ENCODE results near the gene ZNF329. TPM values are rescaled to one million over a fixed set of nuclear protein-coding genes. Genes with fewer than 3 reads are reported as not detected.
A peak's percentile ranks its signal among the peaks of the same experiment; 100 is the strongest.

The ZNF329 gene
- total and polyA plus RNA-seq, 2 of the 13 experiments (the other 11 are each of a cell fraction or from before 2014, with no cell fraction given), result 3.8 to 9.6 TPM

GRCh38 chr19:58154679-58155648 is 4.4 kb upstream of the ZNF329 start (continued):
- no peak for TF ChIP-seq ELK4 (CRISPR knock-in tag; IDR thresholded peaks at IDR 0.05; ENCODE audit: borderline replicate concordance)
- peak; percentile 49; the same call in 1 of the 2 replicates for TF ChIP-seq GMEB2 (CRISPR knock-in tag; IDR thresholded peaks at IDR 0.05; ENCODE audit: low read depth)
- TF ChIP-seq FOXA3 (CRISPR knock-in tag; IDR thresholded peaks at IDR 0.05), result no peak; the same call in 1 of the 2 replicates
- TF ChIP-seq MATR3 (CRISPR knock-in tag; IDR thresholded peaks at IDR 0.05), result no peak
- TF ChIP-seq DR1 (CRISPR knock-in tag; IDR thresholded peaks at IDR 0.05), result peak; percentile 66; the same call in 1 of the 2 replicates
- TF ChIP-seq CBFB (CRISPR knock-in tag; IDR thresholded peaks at IDR 0.05), result peak; percentile 67; the same call in 1 of the 2 replicates
- no peak for TF ChIP-seq PAX8 (CRISPR knock-in tag; IDR thresholded peaks at IDR 0.05; ENCODE audit: borderline replicate concordance)
- no peak for TF ChIP-seq KDM1A (CRISPR knock-in tag; IDR thresholded peaks at IDR 0.05)
- TF ChIP-seq PHB2 (IDR thresholded peaks at IDR 0.05; ENCODE audit: partially characterized antibody), result no peak
- TF ChIP-seq ZBTB21 (CRISPR knock-in tag; IDR thresholded peaks at IDR 0.05), result no peak
- no peak for TF ChIP-seq ZNF331 (CRISPR knock-in tag; IDR thresholded peaks at IDR 0.05)
- peak; percentile 77; the same call in 1 of the 2 replicates for TF ChIP-seq ARHGAP35 (CRISPR knock-in tag; IDR thresholded peaks at IDR 0.05; ENCODE audit: borderline replicate concordance)
- peak; percentile 73; the same call in 1 of the 2 replicates for TF ChIP-seq ZNF563 (CRISPR knock-in tag; IDR thresholded peaks at IDR 0.05)
- TF ChIP-seq RCOR2 (CRISPR knock-in tag; IDR thresholded peaks at IDR 0.05), result no peak
- TF ChIP-seq IRF2 (CRISPR knock-in tag; IDR thresholded peaks at IDR 0.05), result peak; percentile 99
- 0 out of 2 replicates have a peak, but pooled peaks have one; percentile 45 for TF ChIP-seq HBP1 (CRISPR knock-in tag; IDR thresholded peaks at IDR 0.05; ENCODE audit: low read depth)
- TF ChIP-seq JDP2 (CRISPR knock-in tag; IDR thresholded peaks at IDR 0.05; ENCODE audit: borderline replicate concordance), result no peak
- TF ChIP-seq FOXC1 (CRISPR knock-in tag; IDR thresholded peaks at IDR 0.05; ENCODE audit: borderline replicate concordance), result peak; percentile 93
- TF ChIP-seq HHEX (CRISPR knock-in tag; IDR thresholded peaks at IDR 0.05), result no peak
- no peak for TF ChIP-seq ZNF280D (CRISPR knock-in tag; IDR thresholded peaks at IDR 0.05)
- peak; percentile 76; the same call in 1 of the 2 replicates for TF ChIP-seq RFXAP (CRISPR knock-in tag; IDR thresholded peaks at IDR 0.05; ENCODE audit: borderline replicate concordance)
- peak; percentile 29; the same call in 1 of the 2 replicates for TF ChIP-seq LBX2 (CRISPR knock-in tag; IDR thresholded peaks at IDR 0.05; ENCODE audit: borderline replicate concordance)
